Measurements from ENCODE around the gene FOXN1. TPM values are rescaled to one million over a fixed set of nuclear protein-coding genes. Genes with fewer than 3 reads are reported as not detected.

FOXN1 gene
- total RNA-seq, 5 donors from 2014 or later (not counting 1 experiment from before 2014, with no cell fraction given): not detected

GRCh38 chr17:28493460-28493859 lies 12.7 kb upstream of the FOXN1 start:
- 64% methylated on average over 7 of the region's 9 CpGs for WGBS (ENCODE audit: insufficient coverage)

GRCh38 chr17:28494445-28495188 lies 11.5 kb upstream of the FOXN1 start:
- no peaks in the 10 kb centered on the region for H3K4me1 Mint-ChIP-seq
- H3K27ac ChIP-seq (ENCODE audit: low read length): no peak overlapping the region
- no peak overlapping the region for H3K4me3 Mint-ChIP-seq
- H3K27me3 ChIP-seq (replicated peaks in 1 of 2; ENCODE audit: control insufficient read depth in 2 of 2, extremely low read depth in 1 of 2, insufficient read depth in 2 of 2, low read length in 1 of 2): peaks cover 0 to 40% of the 10 kb centered on the region in 2 experiments
- ATAC-seq (replicated peaks in 1 of 4): peak; percentile 76 to 93 (median 82)
- no peaks in the 10 kb centered on the region for H3K4me1 ChIP-seq (ENCODE audit: control insufficient read depth in 1 of 2, extremely low read depth in 1 of 2, insufficient read depth in 2 of 2, low read length in 2 of 2)
- H3K36me3 ChIP-seq (ENCODE audit: control insufficient read depth in 2 of 2, extremely low read depth in 1 of 2, insufficient read depth in 1 of 2, low read length in 1 of 2): no peaks in the 10 kb centered on the region
- DNase-seq: peak; percentile 42 to 86 (median 70)
- H3K9me3 Mint-ChIP-seq: no peaks in the 10 kb centered on the region
- no peak overlapping the region for H3K27ac Mint-ChIP-seq
- 48% methylated on average over 8 of the region's 15 CpGs for WGBS (ENCODE audit: insufficient coverage)
- H3K4me3 ChIP-seq (ENCODE audit: control insufficient read depth in 1 of 2, extremely low read depth in 1 of 2, low read length in 1 of 2): no peak overlapping the region
- ChIA-PET CTCF (interaction anchor here (0.6 to 1.8 kb wide), 5 partner anchors 17 to 135 kb away, joined by 3 to 6 read pairs (median 3); no protein-coding TSS in a partner anchor), POLR2A (no interaction called here)
- peaks cover 0 to 6% of the 10 kb centered on the region in 2 donors for H3K27me3 Mint-ChIP-seq
- H3K36me3 Mint-ChIP-seq: no peaks in the 10 kb centered on the region
- no peaks in the 10 kb centered on the region for H3K9me3 ChIP-seq

More at GRCh38 chr17:28493460-28493859, 12.7 kb upstream of the FOXN1 start:
- Mint-ChIP-seq H3K4me1 (no peaks in the 10 kb centered on the region), H3K4me3 (no peak overlapping the region), H3K9me3 (no peaks in the 10 kb centered on the region), H3K27ac (no peak overlapping the region), H3K27me3 (peaks cover 0 to 6% of the 10 kb centered on the region in 2 donors), H3K36me3 (no peaks in the 10 kb centered on the region)
- no peaks in the 10 kb centered on the region for H3K4me1 ChIP-seq (ENCODE audit: control insufficient read depth in 1 of 2, extremely low read depth in 1 of 2, insufficient read depth in 2 of 2, low read length in 2 of 2)
- no peak overlapping the region for H3K27ac ChIP-seq (ENCODE audit: low read length)
- ChIA-PET POLR2A (no interaction called here), CTCF (interaction anchor here in 1 of 2 donors (1.8 kb wide), 1 partner anchor 118 kb away, joined by 6 read pairs; no protein-coding TSS in a partner anchor)
- H3K36me3 ChIP-seq (ENCODE audit: control insufficient read depth in 2 of 2, extremely low read depth in 1 of 2, insufficient read depth in 1 of 2, low read length in 1 of 2): no peaks in the 10 kb centered on the region
- no peak overlapping the region for H3K4me3 ChIP-seq (ENCODE audit: control insufficient read depth in 1 of 2, extremely low read depth in 1 of 2, low read length in 1 of 2)
- no peak for ATAC-seq (replicated peaks in 1 of 4)
- DNase-seq: no peak
- H3K9me3 ChIP-seq: no peaks in the 10 kb centered on the region
- H3K27me3 ChIP-seq (replicated peaks in 1 of 2; ENCODE audit: control insufficient read depth in 2 of 2, extremely low read depth in 1 of 2, insufficient read depth in 2 of 2, low read length in 1 of 2): peaks cover 0 to 40% of the 10 kb centered on the region in 2 experiments

- no peak overlapping the region for H3K27ac Mint-ChIP-seq
- CTCF ChIA-PET: interaction anchor here (0.6 to 1.0 kb wide), 3 partner anchors 16 to 117 kb away, joined by 3 read pairs; no protein-coding TSS in a partner anchor
Measured at GRCh38 chr17:28495635-28496034, 10.5 kb upstream of the FOXN1 start.

DNA sequence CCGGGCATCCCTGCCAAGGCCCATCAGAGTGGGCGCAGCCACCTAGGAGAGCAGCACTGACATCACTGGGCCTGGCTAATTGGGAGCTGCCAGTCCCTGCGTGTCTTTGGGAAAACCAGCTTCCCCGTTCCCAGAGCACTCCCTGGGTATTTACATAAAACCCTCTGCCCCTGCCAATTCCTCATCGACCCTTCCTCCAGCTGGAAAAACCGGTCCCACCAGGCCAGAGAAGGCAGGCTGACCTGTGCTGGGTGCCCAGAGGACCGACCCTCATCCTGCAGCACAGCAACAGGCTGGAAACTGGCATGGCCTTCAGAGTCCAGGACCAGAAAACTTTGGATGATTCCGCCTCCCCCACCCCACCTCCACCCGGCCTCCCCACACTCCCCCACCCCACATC lies 8.2 kb upstream of the FOXN1 start:
- no peaks in the 10 kb centered on the region for H3K4me1 Mint-ChIP-seq
- Histone ChIP-seq H3K27me3 (replicated peaks in 1 of 2; ENCODE audit: control insufficient read depth in 2 of 2, extremely low read depth in 1 of 2, insufficient read depth in 2 of 2, low read length in 1 of 2) (peaks cover 0 to 31% of the 10 kb centered on the region in 2 experiments), H3K4me1 (ENCODE audit: control insufficient read depth in 1 of 2, extremely low read depth in 1 of 2, insufficient read depth in 2 of 2, low read length in 2 of 2) (no peaks in the 10 kb centered on the region), H3K4me3 (ENCODE audit: control insufficient read depth in 1 of 2, extremely low read depth in 1 of 2, low read length in 1 of 2) (no peak overlapping the region), H3K9me3 (no peaks in the 10 kb centered on the region), H3K27ac (ENCODE audit: low read length) (no peak overlapping the region), H3K36me3 (ENCODE audit: control insufficient read depth in 2 of 2, extremely low read depth in 1 of 2, insufficient read depth in 1 of 2, low read length in 1 of 2) (no peaks in the 10 kb centered on the region)
- no peak overlapping the region for H3K4me3 Mint-ChIP-seq
- POLR2A ChIA-PET: no interaction called here
- H3K9me3 Mint-ChIP-seq: no peaks in the 10 kb centered on the region
- DNase-seq (no peak), ATAC-seq (replicated peaks in 1 of 4) (no peak)
- H3K27me3 Mint-ChIP-seq: peaks cover 0 to 1% of the 10 kb centered on the region in 2 donors
- no peaks in the 10 kb centered on the region for H3K36me3 Mint-ChIP-seq
- no peak overlapping the region for H3K27ac Mint-ChIP-seq
- CTCF ChIA-PET: interaction anchor here (0.6 to 0.7 kb wide), 2 partner anchors 11 to 114 kb away, joined by 3 read pairs; no protein-coding TSS in a partner anchor
- WGBS (ENCODE audit: insufficient coverage): 72% methylated on average over 7 of the region's 9 CpGs

More at GRCh38 chr17:28495635-28496034, 10.5 kb upstream of the FOXN1 start:
- ATAC-seq (replicated peaks in 1 of 4) (no peak), DNase-seq (no peak)
- Mint-ChIP-seq H3K4me1 (no peaks in the 10 kb centered on the region), H3K27me3 (peaks cover 0 to 6% of the 10 kb centered on the region in 2 donors), H3K36me3 (no peaks in the 10 kb centered on the region), H3K9me3 (no peaks in the 10 kb centered on the region), H3K4me3 (no peak overlapping the region)
- H3K27ac ChIP-seq (ENCODE audit: low read length): no peak overlapping the region
- POLR2A ChIA-PET: interaction anchor here in 1 of 2 donors (0.5 kb wide), 1 partner anchor 77 kb away, joined by 4 read pairs; no protein-coding TSS in a partner anchor
- no peaks in the 10 kb centered on the region for H3K4me1 ChIP-seq (ENCODE audit: control insufficient read depth in 1 of 2, extremely low read depth in 1 of 2, insufficient read depth in 2 of 2, low read length in 2 of 2)
- H3K36me3 ChIP-seq (ENCODE audit: control insufficient read depth in 2 of 2, extremely low read depth in 1 of 2, insufficient read depth in 1 of 2, low read length in 1 of 2): no peaks in the 10 kb centered on the region
- no peak overlapping the region for H3K4me3 ChIP-seq (ENCODE audit: control insufficient read depth in 1 of 2, extremely low read depth in 1 of 2, low read length in 1 of 2)
- 89% methylated on average over 8 of the region's 8 CpGs for WGBS (ENCODE audit: insufficient coverage)
- no peaks in the 10 kb centered on the region for H3K9me3 ChIP-seq
- peaks cover 0 to 37% of the 10 kb centered on the region in 2 experiments for H3K27me3 ChIP-seq (replicated peaks in 1 of 2; ENCODE audit: control insufficient read depth in 2 of 2, extremely low read depth in 1 of 2, insufficient read depth in 2 of 2, low read length in 1 of 2)

GRCh38 chr17:28498652-28499363 lies 7.3 kb upstream of the FOXN1 start:
- WGBS (ENCODE audit: insufficient coverage): 86% methylated on average over 6 of the region's 12 CpGs
- ATAC-seq (replicated peaks in 1 of 4): no peak
- H3K4me1 Mint-ChIP-seq: no peaks in the 10 kb centered on the region
- H3K4me3 Mint-ChIP-seq: no peak overlapping the region
- no peaks in the 10 kb centered on the region for H3K36me3 Mint-ChIP-seq
- H3K27ac Mint-ChIP-seq: no peak overlapping the region
- H3K9me3 ChIP-seq: no peaks in the 10 kb centered on the region
- ChIA-PET CTCF (interaction anchor here in 1 of 2 donors (0.6 to 0.7 kb wide), 2 partner anchors 12 to 925 kb away, joined by 3 to 4 read pairs; no protein-coding TSS in a partner anchor), POLR2A (interaction anchor here in 1 of 2 donors (0.6 kb wide), 1 partner anchor 19 kb away, joined by 3 read pairs; no protein-coding TSS in a partner anchor)
- no peaks in the 10 kb centered on the region for H3K36me3 ChIP-seq (ENCODE audit: control insufficient read depth in 2 of 2, extremely low read depth in 1 of 2, insufficient read depth in 1 of 2, low read length in 1 of 2)
- no peaks in the 10 kb centered on the region for H3K4me1 ChIP-seq (ENCODE audit: control insufficient read depth in 1 of 2, extremely low read depth in 1 of 2, insufficient read depth in 2 of 2, low read length in 2 of 2)
- no peak for DNase-seq
- H3K9me3 Mint-ChIP-seq: no peaks in the 10 kb centered on the region
- no peak overlapping the region for H3K4me3 ChIP-seq (ENCODE audit: control insufficient read depth in 1 of 2, extremely low read depth in 1 of 2, low read length in 1 of 2)
- no peaks in the 10 kb centered on the region for H3K27me3 Mint-ChIP-seq
- no peak overlapping the region for H3K27ac ChIP-seq (ENCODE audit: low read length)
- peaks cover 0 to 23% of the 10 kb centered on the region in 2 experiments for H3K27me3 ChIP-seq (replicated peaks in 1 of 2; ENCODE audit: control insufficient read depth in 2 of 2, extremely low read depth in 1 of 2, insufficient read depth in 2 of 2, low read length in 1 of 2)

- Mint-ChIP-seq H3K27ac (no peak overlapping the region), H3K36me3 (no peaks in the 10 kb centered on the region), H3K4me1 (no peaks in the 10 kb centered on the region), H3K9me3 (no peaks in the 10 kb centered on the region), H3K4me3 (no peak overlapping the region), H3K27me3 (no peaks in the 10 kb centered on the region)
- WGBS (ENCODE audit: insufficient coverage): 92% methylated on average over 8 of the region's 9 CpGs
- CTCF ChIA-PET: no interaction called here
- Histone ChIP-seq H3K4me3 (ENCODE audit: control insufficient read depth in 1 of 2, extremely low read depth in 1 of 2, low read length in 1 of 2) (no peak overlapping the region), H3K27me3 (replicated peaks in 1 of 2; ENCODE audit: control insufficient read depth in 2 of 2, extremely low read depth in 1 of 2, insufficient read depth in 2 of 2, low read length in 1 of 2) (peaks cover under 1 to 18% of the 10 kb centered on the region in 2 experiments), H3K9me3 (no peaks in the 10 kb centered on the region), H3K27ac (ENCODE audit: low read length) (no peak overlapping the region), H3K36me3 (ENCODE audit: control insufficient read depth in 2 of 2, extremely low read depth in 1 of 2, insufficient read depth in 1 of 2, low read length in 1 of 2) (no peaks in the 10 kb centered on the region), H3K4me1 (ENCODE audit: control insufficient read depth in 1 of 2, extremely low read depth in 1 of 2, insufficient read depth in 2 of 2, low read length in 2 of 2) (no peaks in the 10 kb centered on the region)
- POLR2A ChIA-PET: interaction anchor here in 1 of 2 donors (0.6 kb wide), 1 partner anchor 19 kb away, joined by 3 read pairs; no protein-coding TSS in a partner anchor
- no peak for DNase-seq
- ATAC-seq (replicated peaks in 1 of 4): no peak
Measured at GRCh38 chr17:28499364-28499664, 6.8 kb upstream of the FOXN1 start.

Measured in T-cell (primary cell).